GM12873 (cell line): ENCODE measurements around the gene SLC35A4.

Source experiments
- CTCF ChIP-seq: IDR thresholded peaks from 2 replicates; pipeline ENCODE4 v1.5.1; 2012; ENCODE audit warnings: low read depth, mild to moderate bottlenecking, moderate library complexity, low read length, control low read depth; ENCODE audit not compliant: insufficient read depth; ENCODE audit errors: missing control alignments

Gene SLC35A4

DNA sequence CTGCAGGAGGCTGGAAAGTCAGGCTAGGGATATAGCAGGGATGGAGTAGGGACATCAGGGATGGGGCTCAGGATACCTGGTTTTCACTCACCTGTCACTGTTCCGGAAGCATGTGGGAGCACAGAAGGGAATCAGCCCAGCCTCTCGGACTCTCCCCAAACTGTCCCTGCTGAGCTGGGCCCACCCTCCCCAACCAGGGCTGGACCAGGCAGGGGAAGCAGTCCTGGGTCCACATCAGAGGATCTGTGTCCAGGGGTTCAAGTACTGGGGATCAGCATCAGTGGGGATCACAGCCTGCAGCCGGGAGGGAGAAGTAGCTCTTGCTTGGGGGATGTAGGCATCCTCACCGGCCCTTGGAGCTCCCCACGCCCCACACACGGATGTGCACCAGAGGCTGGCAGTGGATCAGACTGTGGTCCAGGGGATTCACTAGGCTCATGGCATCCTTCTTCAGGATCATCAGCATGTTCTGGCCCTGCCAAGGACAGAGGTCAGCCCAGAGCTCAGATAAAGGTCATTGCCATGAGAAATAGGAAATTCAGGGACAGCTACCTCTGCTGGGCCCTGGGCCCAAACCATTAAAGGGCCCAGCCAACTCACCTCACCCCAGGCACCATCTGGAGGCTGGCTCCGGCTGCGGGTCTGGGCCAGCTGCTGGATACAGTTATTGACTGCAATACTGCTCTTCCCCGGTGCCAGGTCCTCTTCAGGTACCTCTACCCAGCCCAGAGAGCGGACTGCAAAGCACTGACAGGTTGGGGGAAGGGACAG lies 2.7 kb upstream of the SLC35A4 start:
- TF ChIP-seq CTCF: no peak

GRCh38 chr5:140563596-140563995 lies 1.0 kb upstream of the SLC35A4 start:
- TF ChIP-seq CTCF: no peak

DNA sequence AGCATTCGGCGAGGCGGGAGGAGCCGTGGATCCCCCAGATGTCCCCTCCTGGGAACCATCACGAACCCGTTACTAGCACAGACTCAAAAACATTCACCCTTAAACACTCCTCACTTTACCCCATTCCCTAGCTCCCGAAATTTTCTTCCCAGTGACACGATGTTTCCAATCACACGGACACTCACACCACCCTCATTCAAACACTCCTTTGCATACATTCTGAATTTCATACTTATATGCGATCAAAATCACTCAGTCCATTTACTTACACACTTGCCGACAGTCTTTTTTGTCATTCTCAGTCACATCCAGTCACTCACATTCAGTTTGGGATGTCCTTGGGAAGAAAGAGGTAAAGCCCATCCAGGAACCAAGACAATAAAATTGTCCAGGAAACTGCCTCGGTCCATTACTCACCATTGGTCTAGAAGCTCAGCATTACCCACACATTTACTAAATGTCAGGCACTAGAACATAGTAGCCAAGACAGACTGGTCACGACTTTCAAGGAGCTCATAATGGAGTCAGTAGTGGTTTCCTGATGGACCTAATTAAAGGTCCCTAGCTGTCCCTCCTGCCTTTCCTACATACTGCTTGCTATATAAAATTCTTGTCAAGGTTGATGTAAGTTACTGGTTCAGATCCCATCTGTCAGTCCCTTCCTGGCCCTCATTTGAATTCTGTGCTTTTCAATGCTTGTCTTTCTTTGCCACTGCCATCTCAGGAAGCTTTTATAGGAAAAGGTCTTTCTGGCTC lies 574 bp downstream of the SLC35A4 start:
- no peak for TF ChIP-seq CTCF

DNA sequence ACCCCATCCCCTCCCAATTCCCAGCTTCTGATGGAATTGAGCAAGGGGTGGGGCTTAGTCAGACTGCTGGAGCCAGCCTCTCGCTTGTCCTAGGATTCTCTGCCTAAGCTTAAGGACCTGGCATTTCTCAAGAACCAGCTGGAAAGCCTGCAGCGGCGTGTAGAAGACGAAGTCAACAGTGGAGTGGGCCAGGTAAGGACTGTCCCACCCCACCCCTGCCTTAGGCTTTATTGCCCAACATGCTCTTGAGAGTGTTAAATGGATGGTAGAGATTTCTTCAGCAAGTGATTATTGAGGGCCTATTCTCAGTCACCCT lies 1.1 kb downstream of the SLC35A4 start:
- TF ChIP-seq CTCF: no peak

- TF ChIP-seq CTCF: no peak
Observed at GRCh38 chr5:140566665-140567064, 2.0 kb downstream of the SLC35A4 start.

- TF ChIP-seq CTCF: no peak
Observed at GRCh38 chr5:140567136-140567818, 2.6 kb downstream of the SLC35A4 start.

- TF ChIP-seq CTCF: no peak
Observed at GRCh38 chr5:140567871-140568270, 3.2 kb downstream of the SLC35A4 start.
